Limb (tissue), 2 donors: ENCODE results near the gene CEND1.
A peak's percentile ranks its signal among the peaks of the same experiment; 100 is the strongest.

Experiments used
- DNase-seq, 2 donors: peaks; one replicate each; pipeline ENCODE4 v3.0.0-alpha.2; 2016; ENCODE audit errors: extremely low spot score in 2 of 2

Gene CEND1

DNA sequence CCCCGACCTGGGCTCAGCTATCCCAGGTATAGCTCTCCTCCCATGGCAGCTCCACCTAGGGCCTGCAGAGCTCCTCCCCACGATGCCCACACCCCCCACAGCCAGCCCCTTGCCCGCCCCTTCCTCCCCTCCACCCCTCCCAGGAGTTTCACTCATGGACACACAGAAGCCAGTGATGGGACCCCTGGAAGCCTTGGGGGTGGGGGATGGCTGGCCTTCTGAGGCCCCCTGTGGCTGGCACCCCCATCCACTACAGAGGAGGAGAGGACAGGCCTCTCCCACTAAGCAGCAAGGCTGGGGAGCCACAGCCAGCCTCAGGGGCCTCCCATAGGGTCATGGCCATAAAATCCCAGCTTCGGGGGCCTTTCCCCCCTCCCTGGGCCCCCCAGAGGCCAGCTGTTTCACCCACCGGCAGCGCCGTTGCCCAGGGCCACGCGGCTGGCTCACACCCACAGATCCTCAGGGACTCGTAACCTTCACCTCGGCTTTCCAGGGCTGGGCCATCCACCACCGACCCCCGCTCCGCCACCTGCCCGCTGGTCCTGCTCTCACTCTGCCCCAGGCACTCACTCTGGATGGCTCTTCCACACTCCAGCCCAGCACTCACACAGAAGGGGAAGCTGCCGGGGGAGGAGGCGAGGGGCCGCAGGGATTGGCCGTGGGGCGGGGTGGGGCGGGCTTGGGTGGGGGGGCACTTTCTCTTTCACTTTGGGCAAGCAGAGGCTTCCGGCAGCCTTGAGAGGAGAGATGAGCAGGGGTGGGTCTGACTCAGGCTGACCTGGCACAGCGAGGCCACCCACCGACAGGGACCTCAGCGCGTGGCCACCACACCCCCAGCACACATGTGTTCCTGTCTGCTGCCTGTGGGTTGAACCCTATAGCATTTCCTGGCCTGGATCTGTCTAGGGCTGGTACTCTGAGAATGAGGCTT lies 6.0 kb upstream of the CEND1 start:
- DNase-seq = peak; percentile 45 to 81

DNA sequence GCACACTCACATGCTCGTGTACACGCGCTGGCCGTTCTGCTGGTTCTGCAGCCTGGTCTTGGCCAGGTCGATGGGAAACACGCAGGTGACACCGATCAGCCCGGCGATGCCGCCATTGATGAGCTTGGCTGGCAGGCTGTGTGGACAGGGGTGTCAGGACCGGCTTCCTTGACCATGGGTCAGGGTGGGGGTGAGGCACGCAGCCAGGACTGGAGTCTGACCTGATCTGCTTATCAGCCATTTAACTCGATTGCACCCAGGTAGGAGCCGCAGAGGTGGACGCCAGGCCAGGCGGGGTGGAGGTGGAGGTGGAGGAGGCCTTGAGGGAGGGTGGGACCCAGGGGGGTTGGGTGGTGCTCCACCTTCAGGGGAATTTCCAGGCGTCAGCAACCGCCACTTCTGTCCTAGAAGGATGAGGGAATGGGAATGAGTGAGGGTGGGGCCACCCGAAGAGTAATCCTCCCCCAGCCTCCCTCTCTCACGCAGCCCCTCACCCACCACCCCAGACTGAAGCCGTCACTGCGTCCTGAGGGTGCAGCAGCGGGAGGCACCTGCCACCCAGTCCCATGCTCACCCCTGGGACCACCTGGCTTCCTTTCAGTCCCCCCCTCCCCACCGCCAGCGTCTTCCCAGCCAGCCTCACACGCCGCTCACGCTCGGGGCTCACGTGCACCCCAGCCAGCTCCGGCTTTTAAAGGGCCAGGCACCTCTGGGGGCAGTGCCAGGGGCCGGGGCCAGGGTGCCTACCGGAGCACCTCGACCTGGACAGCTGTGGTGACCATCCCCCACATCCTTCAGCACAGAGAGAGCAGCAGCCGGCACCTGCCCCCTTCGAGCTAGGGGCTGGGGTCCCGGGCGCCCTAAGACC lies 5.1 kb upstream of the CEND1 start:
- no peak for DNase-seq

DNA sequence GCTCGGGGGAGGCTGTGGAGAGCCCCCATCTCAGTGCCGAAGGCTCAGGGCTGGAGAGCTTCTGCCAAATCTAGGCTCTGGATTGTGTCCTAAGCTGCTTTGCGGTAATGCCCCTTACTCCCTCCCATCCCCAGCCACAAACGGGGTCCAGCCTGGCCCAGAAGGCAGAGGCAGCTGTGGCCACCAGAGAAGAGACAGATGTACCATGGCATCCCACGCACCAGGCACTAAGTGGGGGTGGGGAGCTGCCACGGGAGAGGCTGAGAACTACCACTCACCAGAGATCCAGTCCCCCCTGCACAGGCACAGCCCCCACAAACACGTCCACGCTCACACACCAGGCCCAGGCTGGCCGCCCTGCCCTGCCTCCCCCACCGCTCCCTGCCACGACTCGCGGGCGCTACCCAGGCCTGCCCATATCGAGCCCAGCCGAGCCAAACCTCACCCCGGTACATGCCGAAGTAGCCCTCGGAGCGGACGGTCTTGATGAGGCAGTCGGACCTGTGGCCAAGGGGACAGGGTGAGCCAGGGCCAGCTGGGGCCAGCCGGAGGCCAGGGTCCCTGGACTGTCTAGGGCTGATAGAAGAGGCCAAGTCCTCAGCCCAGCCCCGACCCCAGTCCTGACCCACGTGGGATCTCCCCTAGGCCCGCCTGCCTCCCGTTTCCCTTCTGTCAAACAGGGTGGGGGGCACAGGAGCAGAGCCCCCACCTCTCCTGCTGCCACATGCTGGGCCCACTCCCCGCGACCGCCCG lies 4.3 kb upstream of the CEND1 start:
- DNase-seq = no peak

DNA sequence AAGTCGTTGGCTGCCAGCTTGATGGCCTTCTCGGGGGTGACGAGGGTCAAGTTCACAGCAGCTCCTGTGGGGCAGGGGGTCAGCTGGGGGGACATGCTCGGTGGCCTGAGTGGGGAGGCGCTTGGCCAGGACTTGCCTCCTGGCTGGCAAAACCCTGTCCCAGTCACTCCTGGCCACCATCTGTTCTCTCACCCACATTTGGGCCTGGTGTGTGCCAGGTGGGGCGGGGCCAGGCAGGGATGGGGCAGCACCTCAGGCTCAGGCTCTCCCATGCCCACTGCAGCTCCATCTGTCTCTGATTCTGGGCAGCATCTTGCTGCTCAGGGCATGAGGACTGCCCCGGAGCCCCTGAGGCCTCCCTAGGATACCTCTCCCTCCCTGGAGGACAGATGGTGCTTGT lies 3.7 kb upstream of the CEND1 start:
- DNase-seq = no peak

DNA sequence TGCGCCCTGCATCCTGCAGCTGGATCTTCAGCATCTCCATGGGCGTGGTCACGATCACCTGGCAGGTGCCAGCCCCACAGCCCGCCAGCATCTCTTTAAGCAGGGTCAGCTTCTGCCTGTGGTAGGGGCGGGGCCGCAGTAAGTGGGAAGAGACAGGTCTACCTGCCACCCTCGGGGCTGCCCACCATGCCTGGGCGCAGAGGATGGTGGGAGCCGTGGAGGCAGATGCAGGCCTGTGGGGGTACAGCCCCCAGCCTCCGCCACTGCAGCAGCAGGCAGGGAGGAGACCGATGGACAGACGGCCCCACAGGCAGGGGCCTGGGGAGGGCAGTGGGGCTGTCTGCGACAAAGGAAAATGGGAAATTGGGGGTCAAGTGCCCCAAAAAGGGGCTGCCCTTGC lies 3.0 kb upstream of the CEND1 start:
- DNase-seq = no peak

DNA sequence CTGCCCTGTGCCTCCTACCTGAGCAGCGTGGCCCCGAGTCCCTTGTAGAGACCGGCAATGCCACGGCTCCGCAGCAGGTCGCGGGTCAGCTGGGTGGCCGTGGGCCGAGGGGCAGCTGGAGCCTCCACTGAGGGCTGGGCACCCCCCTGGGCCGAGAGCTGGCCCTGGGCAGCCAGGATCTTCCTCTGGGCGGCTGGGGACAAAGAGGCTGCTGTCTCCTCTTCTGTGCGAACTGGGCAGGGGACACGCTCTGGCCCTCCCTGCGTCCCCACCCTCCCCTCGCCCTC lies 2.6 kb upstream of the CEND1 start:
- DNase-seq = no peak

DNA sequence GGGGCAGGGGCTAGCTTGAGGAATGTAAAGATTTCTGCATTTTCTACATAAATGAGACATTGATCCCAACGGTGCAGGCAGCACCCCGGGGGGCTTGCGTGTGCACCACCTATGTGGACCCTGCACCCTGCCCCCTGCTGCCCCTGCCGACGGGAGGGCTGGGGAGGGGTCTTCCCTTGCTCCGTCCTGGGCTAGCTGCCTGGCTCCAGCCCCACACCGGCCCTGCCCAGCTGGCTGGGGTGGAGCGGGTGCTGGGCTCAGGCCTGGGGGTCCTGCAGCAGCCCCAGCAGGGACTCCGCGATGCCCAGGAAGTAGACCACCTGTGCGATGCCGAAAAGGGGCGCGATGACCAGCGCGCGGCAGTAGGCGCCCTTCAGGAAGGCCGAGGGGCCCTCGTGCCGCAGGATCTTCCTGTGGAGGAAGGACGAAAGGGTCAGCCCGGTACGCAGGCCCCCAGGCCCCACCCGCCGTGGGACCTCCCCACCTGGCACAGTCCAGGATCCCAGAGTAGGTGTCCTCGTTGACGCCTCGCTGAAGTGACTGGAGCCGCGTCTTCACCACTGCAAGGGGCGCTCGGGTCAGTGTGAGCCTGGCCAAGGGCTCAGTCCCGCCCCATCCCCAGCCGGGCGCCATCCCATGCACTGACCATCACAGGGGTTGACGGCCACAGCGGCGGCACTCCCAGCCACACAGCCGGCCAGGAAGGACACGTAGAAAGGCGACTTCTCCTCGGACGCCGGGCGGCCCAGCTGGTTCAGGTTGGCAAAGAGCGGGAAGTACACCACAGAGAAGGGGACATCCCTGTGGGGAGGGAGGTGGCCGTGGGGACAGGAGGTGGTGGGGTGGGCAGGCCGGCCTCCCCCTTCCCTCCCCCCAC lies 2.0 kb upstream of the CEND1 start:
- DNase-seq = no peak

DNA sequence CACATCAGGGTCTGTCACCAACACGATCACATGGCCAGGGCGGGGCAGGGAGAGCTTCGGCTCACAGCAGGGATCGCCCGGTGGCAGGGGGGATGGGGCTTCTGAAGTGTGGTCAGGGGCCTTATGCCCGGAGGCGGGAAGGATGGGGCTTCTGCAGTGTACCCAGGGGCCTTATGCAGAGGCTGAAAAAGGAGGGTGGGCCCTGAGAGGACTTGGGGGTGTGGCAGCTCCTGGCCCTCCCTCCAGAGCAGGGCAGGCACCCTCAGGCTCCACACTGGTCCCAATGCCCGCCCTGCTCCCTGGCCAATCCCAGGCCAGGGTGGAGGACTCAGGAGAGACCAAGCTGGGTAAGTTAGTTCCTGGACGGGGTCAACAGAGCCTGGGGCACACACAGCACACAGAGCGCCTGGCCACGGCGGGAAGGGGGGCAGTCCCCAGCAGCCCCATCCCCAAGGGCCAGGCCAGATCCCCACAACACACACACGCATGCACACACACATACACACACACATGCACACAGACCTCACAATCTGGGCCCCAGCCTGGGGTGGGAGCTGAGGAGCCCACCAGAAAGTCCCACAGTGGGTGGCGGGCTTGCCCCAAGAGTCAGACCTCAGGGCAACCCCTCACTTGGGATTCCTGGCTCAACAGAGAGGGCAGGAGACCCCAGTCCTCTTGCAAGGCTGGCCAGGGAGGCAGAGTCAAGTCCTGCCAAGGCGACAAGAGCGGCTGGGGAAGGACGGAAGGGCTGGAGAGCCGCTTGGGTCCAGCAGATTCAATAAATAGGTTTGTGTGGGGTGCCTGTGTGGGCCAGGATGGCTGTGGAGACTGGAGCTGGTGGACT lies 1.1 kb upstream of the CEND1 start:
- DNase-seq = no peak

DNA sequence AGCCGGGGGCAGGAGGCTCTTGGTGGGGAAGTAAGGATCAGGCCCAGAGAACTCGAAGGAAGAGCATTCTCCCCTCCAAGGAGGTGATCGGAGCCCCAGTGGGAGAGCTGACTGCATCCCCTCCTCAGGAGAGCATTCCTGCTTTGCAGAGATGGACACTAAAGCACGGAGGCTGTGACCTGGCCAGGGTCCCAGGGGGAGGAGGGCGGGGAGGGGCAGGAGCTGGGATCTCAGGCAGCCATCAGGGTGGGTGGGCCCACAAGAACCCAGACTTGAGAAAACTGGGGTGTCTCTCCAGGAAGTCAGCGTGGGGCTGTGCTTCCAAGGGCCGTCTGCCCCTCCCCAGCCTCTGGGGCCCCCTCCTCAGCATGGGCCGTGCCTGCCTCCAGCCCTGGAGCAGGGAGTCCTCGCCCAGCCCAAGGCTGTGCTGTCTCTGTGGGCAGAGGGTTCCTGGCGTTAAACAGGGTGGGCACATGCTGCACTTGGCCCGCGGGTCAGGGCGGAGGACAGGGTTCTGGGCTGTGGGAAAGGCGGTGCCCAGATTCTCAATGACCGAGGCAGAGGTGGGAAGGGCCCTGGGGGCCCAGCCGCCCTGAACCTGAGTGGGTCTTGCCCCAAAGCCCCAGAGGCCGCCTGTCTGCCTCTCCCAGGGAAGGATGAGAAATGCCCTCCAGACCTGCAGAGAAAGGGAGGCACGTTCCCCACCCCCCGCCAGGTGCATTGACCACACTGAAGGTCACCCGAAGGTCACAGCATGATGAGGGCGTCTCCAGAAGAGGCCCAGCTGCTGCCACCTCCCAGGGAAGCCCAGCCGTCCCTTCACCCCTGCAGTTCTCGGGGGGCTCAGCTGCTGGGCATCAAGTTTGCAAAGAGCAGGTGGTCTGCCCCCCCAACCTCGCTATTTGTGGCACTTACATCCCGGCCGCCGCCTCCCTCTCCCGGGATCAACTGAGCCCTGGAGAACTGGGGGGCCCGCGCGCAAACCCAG lies 643 bp downstream of the CEND1 start:
- no peak for DNase-seq

DNA sequence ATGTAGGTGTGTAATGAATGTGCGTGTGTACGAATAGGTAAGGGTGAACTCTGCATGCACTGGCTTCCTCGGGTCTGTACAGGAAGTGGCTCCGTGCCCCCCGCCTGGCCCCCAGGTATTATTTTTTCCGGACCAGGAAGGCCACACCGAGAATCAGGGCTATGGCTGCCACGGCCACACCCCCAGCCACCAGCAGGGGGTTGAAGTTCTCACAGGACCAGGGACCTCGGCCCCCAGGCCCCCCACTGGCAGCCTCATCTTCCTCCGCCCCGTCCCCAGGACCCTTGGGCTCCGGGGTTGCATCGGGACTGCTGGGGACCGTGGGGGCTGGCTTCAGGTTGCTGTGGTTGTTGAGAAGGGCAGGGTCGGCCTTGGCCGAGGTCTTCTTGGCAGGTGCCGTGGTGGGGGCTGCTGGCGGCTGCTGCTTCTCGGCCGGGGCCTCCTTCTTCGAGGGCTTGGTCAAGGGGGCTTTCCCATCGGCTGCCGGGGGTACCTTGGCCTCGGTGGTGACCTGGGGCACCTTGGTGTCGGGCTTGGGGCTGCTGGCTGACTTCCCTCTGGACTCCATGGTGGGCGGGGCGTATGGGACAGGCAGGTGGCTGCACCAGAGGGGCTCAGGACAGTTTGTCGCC lies 1.8 kb downstream of the CEND1 start:
- no peak for DNase-seq

DNA sequence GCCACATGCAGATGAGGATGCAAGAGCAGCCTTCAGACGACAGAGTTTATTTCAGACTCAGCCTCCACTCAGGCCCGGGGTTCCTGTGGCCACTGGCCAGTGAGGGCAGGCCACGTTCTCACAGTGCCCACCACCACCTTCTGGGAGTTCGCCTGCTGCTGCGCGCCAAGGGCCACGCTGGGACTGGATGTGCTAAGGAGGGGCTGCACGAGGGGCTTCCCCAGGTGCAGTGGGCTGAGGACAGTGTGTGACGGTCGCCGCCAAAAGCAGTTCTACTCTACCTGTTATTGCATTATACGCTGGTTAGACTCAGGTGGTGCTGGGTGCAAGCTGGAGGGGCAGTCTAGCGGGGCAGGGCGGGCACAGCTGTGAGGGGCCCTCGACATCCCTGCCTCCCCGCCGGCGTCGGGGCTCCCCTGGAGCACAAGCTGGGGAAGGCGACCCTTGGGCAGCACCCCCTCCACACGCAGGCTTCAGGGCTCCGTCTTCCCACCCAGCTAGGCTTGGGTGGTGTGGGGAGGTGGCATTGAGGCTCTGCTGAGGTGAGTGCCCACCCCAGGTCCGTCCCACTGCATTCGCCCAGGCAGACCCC lies 2.7 kb downstream of the CEND1 start:
- no peak for DNase-seq

DNA sequence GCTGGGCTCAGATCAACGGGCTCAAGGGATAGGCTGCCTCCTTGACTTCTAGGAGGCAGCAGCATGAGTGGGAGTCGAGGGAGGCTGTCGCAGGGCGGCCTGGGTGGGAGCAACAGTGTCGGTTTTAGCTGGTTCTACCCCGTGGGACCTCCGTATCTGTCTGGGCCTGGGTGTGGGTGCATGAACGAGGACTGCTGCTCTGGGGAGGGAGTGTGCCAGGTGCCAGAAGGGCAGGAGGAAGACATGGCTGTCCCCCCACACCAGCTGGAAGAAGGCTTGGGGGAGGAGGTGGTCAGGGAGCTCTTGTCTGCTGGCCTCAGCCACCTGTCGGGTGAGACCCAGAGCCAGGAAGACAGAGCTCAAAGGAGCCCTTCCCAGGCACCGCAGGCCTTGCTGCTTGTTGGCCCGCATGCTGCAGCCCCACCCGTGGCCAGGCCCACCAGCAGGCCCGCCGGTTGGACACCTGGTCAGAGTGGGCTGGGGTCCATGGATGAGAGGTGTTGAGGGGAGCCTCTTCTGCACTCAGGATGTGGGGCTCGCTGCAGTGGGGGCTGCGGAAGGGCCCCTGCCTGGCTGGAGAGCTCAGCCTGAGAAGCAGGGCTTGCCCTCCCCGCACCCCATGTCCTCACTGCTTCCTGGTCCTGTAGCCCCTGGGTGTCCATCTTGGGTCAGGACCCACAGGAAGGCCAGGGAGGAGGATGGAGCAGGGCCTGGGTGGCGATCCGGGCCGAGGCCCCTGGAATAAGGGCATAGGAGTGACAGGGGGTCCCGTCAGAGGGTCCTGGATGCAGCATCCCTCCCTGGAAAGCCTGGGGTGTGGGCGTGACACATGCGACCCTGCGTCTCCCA lies 3.4 kb downstream of the CEND1 start:
- no peak for DNase-seq

DNA sequence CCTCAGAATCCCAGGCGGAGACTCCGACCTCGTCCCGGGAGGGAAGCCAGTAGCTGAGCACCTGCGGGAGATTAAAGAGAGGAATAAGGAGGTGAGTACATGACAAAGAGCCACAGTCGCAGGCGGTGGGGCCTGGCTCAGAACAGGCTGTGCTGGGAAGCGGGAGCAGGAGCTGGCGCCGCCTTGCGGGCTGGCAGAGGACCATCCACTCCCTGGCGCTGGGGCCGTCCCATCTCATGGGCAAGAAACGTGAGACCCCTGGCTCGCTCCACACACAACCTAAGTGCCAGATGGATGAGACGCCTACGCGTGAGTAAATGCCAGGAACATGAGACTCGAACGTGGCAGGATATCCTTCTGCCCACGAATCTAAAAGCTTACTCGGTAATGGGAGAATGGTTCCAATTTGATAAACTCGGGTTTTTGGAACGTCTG lies 6.3 kb downstream of the CEND1 start:
- DNase-seq = peak; percentile 84 to 87

DNA sequence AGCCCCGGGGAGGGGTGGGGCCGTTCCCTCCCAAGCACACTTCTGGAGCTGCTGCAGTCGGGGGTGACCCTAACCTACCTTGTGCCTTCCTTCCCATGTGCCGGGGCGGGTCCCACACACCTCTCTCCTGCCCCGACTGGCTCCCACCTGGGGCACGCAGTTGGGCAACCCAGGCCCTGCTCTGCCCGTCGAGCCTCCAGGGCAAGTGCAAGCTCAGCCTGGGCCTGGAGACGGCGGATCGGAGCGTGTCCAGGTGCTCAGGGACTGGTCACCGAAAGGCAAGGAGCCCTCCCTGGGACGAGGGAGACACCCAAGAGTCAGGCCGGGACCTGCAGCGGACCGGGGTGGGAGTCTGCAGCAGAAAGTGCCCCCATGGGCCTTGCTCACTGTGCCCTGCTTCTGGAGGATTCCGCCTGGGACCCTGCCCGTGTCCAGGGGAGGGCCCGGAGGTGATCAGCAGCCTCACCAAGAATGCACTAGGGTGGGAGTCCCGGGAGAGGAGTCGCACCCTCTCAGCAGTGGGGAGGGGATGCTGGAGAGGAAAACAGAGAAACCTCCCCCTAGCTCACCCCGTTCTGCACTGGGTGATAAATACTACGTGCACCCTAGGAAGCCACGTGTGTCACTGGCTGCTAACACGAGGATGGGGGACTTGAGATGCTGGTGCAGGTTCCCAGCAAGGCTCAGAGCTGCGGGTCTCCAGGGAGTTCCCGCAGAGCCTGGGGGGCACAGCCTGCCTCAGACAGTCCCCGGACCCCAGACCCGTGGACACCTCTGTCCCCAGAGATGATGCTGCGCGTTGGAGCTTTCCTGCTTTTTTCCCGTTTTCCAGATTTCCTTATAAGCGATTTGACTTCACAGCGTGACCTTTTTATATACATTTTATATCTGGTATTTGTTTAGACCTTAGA lies 7.4 kb downstream of the CEND1 start:
- DNase-seq = peak in 1 of 2 donors; percentile 33

DNA sequence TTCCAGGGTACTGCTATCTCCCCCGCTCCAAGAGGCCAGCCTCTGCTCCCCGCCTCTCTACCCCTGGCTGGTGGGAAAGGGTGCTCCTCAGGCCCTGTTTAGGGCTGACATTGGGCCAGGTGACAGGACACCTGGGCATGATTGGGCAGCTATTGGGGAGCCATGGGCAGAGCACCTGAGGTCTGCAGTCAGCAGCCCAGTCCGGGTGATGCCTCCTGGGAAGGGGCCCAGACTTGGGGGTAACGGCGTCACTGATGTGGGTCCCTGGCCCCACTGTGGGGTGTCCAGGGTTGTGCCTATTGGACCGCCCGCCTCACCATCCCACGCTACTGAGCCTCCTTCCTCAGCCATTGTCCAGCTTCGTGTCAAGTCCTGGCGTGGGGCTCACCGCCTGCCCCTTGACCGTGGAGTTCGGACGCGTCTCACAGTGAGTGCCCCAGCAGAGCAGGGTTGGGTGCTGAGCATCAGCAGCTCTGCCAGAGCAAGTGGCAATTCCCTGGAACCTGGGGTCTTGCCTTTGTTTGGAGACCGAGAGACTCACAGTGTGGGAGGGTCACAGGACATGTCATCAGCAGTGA lies 9.8 kb downstream of the CEND1 start:
- DNase-seq = no peak
